K562 (cell line): ENCODE results near the gene PDZD2. TPM values are rescaled to one million over a fixed set of nuclear protein-coding genes. Genes with fewer than 3 reads are reported as not detected.

Source experiments
- ATAC-seq: fragments of 200-7000 bp; cut with Tn5 transposase; 3 replicates; pipeline ENCODE4 v1.9.1; 2020; ENCODE audit warnings: moderate library complexity
- BruUV-seq: library from RNA; stranded (reverse); fragments of 400-500 nt; replicated peaks from 2 replicates; lab custom pipeline; 2021; lab: Mats Ljungman, UMichigan
- CTCF ChIA-PET: fragments of 300-600 bp; formaldehyde crosslinking; extraction: SDS; loops from one replicate; lab custom pipeline; 2021; ENCODE audit warnings: low intra/inter-chr PET ratio; lab: Yijun Ruan, JAX
- POLR2A ChIA-PET: fragments of 300-600, 350-650 bp; sonication (Branson Sonifier 250); formaldehyde crosslinking; extraction: SDS; loops from one replicate; lab custom pipeline; 2021; ENCODE audit warnings: antibody characterized with exemption, inconsistent platforms; lab: Yijun Ruan, JAX
- DNase-seq, 4 experiments: peaks; one replicate each; pipeline versions ENCODE4 v3.0.0 to v3.0.0-alpha.2; 2011 to 2018; ENCODE audit warnings: low spot score in 3 of 4, mixed read lengths in 3 of 4; ENCODE audit errors: extremely low read depth in 1 of 4
- FAIRE-seq: peaks from 2 replicates; lab custom pipeline; 2011; peaks lifted over from hg19 to GRCh38; lab: Jason Lieb, UNC
- H2AFZ ChIP-seq: 2 replicates; pipeline ENCODE4 v1.6.0; 2011; ENCODE audit warnings: low read depth, low read length, control low read depth, inconsistent platforms
- H3K27ac ChIP-seq: fragments of 200-600 bp; 3 replicates; pipeline ENCODE4 v1.8.0; 2011; ENCODE audit warnings: low read depth, mild to moderate bottlenecking, control low read depth, inconsistent platforms, low read length, moderate library complexity, mixed read lengths; ENCODE audit errors: extremely low read depth
- H3K27me3 ChIP-seq, 2 experiments: fragments of 300-600 bp in 1 of 2; 2 replicates in 1 of 2; 3 replicates in 1 of 2; pipeline versions ENCODE4 v1.6.0 to v1.8.0; 2011; ENCODE audit warnings: inconsistent platforms in 2 of 2, low read length in 2 of 2, mild to moderate bottlenecking in 1 of 2, mixed read lengths in 1 of 2, moderate library complexity in 1 of 2; ENCODE audit not compliant: control insufficient read depth in 2 of 2, insufficient read depth in 2 of 2
- H3K36me3 ChIP-seq: fragments of 300-600 bp; 3 replicates; pipeline ENCODE4 v1.8.0; 2011; ENCODE audit warnings: mild to moderate bottlenecking, low read length, inconsistent platforms; ENCODE audit not compliant: control insufficient read depth, insufficient read depth
- H3K4me1 ChIP-seq, 2 experiments: fragments of 200-600 bp in 1 of 2; replicated peaks in 1 of 2; 2 replicates in 1 of 2; 3 replicates in 1 of 2; pipeline versions ENCODE4 v1.5.1 to v1.8.0; 2011; ENCODE audit warnings: inconsistent platforms in 2 of 2, low read length in 2 of 2, mild to moderate bottlenecking in 1 of 2, mixed read lengths in 1 of 2, moderate library complexity in 1 of 2; ENCODE audit not compliant: control insufficient read depth in 2 of 2, insufficient read depth in 2 of 2
- H3K4me2 ChIP-seq: 2 replicates; pipeline ENCODE4 v1.6.1; 2011; ENCODE audit warnings: low read length, control low read depth, inconsistent platforms, mixed read lengths; ENCODE audit not compliant: insufficient read depth
- H3K4me3 ChIP-seq: fragments of 200-600 bp; sonication (generic), shearing (Covaris generic); 2 replicates; pipeline ENCODE4 v1.5.1; 2016; ENCODE audit warnings: control low read depth, inconsistent platforms
- H3K79me2 ChIP-seq: fragments of 200-600 bp; 3 replicates; pipeline ENCODE4 v1.8.0; 2011; ENCODE audit warnings: low read length, inconsistent platforms; ENCODE audit not compliant: control insufficient read depth, insufficient read depth
- H3K9ac ChIP-seq, 2 experiments: 2 replicates each; pipeline versions ENCODE4 v1.6.0 to v1.6.1; 2011; ENCODE audit warnings: low read depth in 2 of 2, low read length in 2 of 2, control low read depth in 1 of 2, inconsistent platforms in 1 of 2, mild to moderate bottlenecking in 1 of 2, mixed read lengths in 1 of 2; ENCODE audit not compliant: insufficient read depth in 1 of 2
- H3K9me1 ChIP-seq: one replicate; pipeline ENCODE4 v1.6.0; 2011; ENCODE audit warnings: inconsistent platforms, mild to moderate bottlenecking, low read length, moderate library complexity; ENCODE audit not compliant: control insufficient read depth, insufficient read depth
- H3K9me3 ChIP-seq: replicated peaks from 2 replicates; pipeline ENCODE4 v1.5.1; 2011; ENCODE audit warnings: low read depth, low read length, inconsistent platforms; ENCODE audit not compliant: control insufficient read depth, insufficient read depth
- H4K20me1 ChIP-seq: replicated peaks from 2 replicates; pipeline ENCODE4 v1.6.1; 2011; ENCODE audit warnings: low read length, inconsistent platforms, mixed read lengths; ENCODE audit not compliant: control insufficient read depth, insufficient read depth
- CBX2 ChIP-seq: fragments of 200-600 bp; sonication (generic); IDR thresholded peaks from one replicate; pipeline ENCODE4 v1.6.1; 2012; ENCODE audit warnings: mild to moderate bottlenecking, low read length, inconsistent platforms; ENCODE audit not compliant: insufficient read depth, poor library complexity, severe bottlenecking
- FOS ChIP-seq: IDR thresholded peaks from 3 replicates; pipeline ENCODE4 v1.6.1; 2011; ENCODE audit not compliant: insufficient read length; ENCODE audit errors: extremely low read depth
- FOXK1 ChIP-seq: sonication (generic); formaldehyde crosslinking; IDR thresholded peaks from 2 replicates; pipeline ENCODE4 v1.8.0; 2022; ENCODE audit warnings: missing genetic modification reagents, mild to moderate bottlenecking, borderline replicate concordance
- L3MBTL2 ChIP-seq: fragments of 450-650 bp; IDR thresholded peaks from 2 replicates; pipeline ENCODE4 v1.6.1; 2016; ENCODE audit warnings: mild to moderate bottlenecking, moderate library complexity
- PML ChIP-seq: IDR thresholded peaks from 2 replicates; pipeline ENCODE4 v1.6.1; 2012; ENCODE audit warnings: low read length, inconsistent platforms
- SUPT5H ChIP-seq: fragments of 450-650 bp; IDR thresholded peaks from 2 replicates; pipeline ENCODE4 v1.6.1; 2016
- XRCC4 ChIP-seq: IDR thresholded peaks from one replicate; pipeline ENCODE4 v1.6.1; 2011; ENCODE audit not compliant: insufficient read depth, insufficient read length; ENCODE audit errors: extremely low read depth
- ZNF3 ChIP-seq: fragments of 250-450 bp; sonication (Bioruptor Pico); IDR thresholded peaks from 2 replicates; pipeline ENCODE4 v1.5.0; 2021; ENCODE audit warnings: mild to moderate bottlenecking, moderate library complexity
- ZNF354B ChIP-seq: fragments of 250-450 bp; sonication (Bioruptor Pico); IDR thresholded peaks from 2 replicates; pipeline ENCODE4 v1.4.0; 2020
- WGBS: fragments of 100-300 bp; shearing (Covaris generic); methylation state at CpG from one replicate; pipeline ENCODE4 v1.1.6; 2016; ENCODE audit warnings: low coverage, mixed read lengths; ENCODE audit not compliant: insufficient coverage; ENCODE audit errors: missing lambda C conversion rate; 5-methylcytosine and 5-hydroxymethylcytosine counted together
- in situ Hi-C: fragments of 300-500 bp; cut with MboI; formaldehyde crosslinking; loops from 4 replicates; pipeline ENCODE4 v1.15.0; 2018; ENCODE audit warnings: inconsistent platforms, mixed read lengths
- intact Hi-C: fragments of 100-400 bp; cut with micrococcal nuclease; formaldehyde crosslinking; loops from 2 replicates; pipeline ENCODE4 v1.14.2; 2022
- polyA plus RNA-seq, 8 experiments: library from polyadenylated mRNA; depleted of rRNA in 4 of 8; stranded (reverse) in 5 of 8; unstranded in 3 of 8; fragments of >200 nt; fragmentation: Nextera tagmentation in 2 of 8; fragmentation: Illumina TruSeq in 1 of 8; extraction: Ambion mirVana in 2 of 8; extraction: Trizol in 1 of 8; gene quantifications; 2 replicates each; pipeline versions ENCODE4 v1.2.1 to v1.2.3, GENCODE V29; 2011 to 2014; ENCODE audit warnings: inconsistent platforms in 1 of 8, missing spikeins in 1 of 8
- total RNA-seq, 7 experiments: library from RNA; depleted of rRNA in 6 of 7; stranded (reverse); fragments of >200 nt in 6 of 7; fragmentation: Illumina TruSeq in 2 of 7; extraction: Trizol in 2 of 7; gene quantifications; 2 replicates each; pipeline versions ENCODE4 v1.2.1 to v1.2.3, GENCODE V29; 2011 to 2021; ENCODE audit warnings: low replicate concordance in 1 of 7
- TF ChIP-seq, protein P1 (sequence below): fragments of 250-450 bp; sonication (Bioruptor Pico); IDR thresholded peaks from 2 replicates; pipeline ENCODE4 v1.8.0; 2022; ENCODE audit warnings: inconsistent platforms
- TF ChIP-seq, protein P2 (sequence below): fragments of 250-450 bp; sonication (Bioruptor Pico); IDR thresholded peaks from 2 replicates; pipeline ENCODE4 v1.8.0; 2021; ENCODE audit warnings: mild to moderate bottlenecking, moderate library complexity
- TF ChIP-seq, protein P3 (sequence below): IDR thresholded peaks from 2 replicates; pipeline ENCODE4 v1.6.1; 2014; ENCODE audit warnings: antibody characterized with exemption
- TF ChIP-seq, protein P4 (sequence below): fragments of 200-800 bp; sonication (Bioruptor generic); IDR thresholded peaks from 2 replicates; pipeline ENCODE4 v1.6.1; 2017; ENCODE audit warnings: missing genetic modification characterization, missing compliant biosample characterization

The PDZD2 gene
- total and polyA plus RNA-seq, 9 of the 15 experiments (the other 6 are each of a cell fraction or from before 2014, with no cell fraction given) = 0.02 to 0.08 (median 0.04) TPM; not detected in 6

DNA sequence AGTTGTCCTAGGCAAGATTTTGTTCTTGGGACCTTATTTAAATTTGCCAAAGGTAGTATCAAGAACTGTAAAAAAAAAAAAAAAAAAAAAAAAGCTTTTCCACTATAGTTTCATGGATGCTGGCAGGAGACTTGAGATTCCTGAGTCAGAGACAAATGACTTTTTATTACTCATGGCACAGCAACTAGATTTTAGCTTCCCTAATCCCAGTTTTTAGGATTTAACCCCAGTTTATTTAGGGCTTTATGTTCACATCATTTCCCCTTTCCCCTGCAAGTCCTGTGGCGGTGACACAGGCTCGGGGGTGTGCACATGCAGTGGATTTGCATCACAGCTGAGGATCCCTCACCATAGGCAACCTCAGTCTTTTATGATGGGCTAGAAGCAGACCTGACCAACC lies 390.3 kb downstream of the PDZD2 start:
- in situ Hi-C loops (no loop called here), intact Hi-C loops (no loop called here)
- 3% methylated on average over 2 of the region's 2 CpGs for WGBS
- no peak for DNase-seq
- no peaks in the 10 kb centered on the region for H3K79me2 ChIP-seq
- no peak for ATAC-seq
- H3K27ac ChIP-seq = no peak overlapping the region
- CTCF ChIA-PET = no interaction called here
- no peak overlapping the region for H3K9ac ChIP-seq
- H2AFZ ChIP-seq = no peak overlapping the region
- H3K36me3 ChIP-seq = no peaks in the 10 kb centered on the region
- BruUV-seq = no TSS peak
- H3K4me2 ChIP-seq = no peak overlapping the region
- no peaks in the 10 kb centered on the region for H4K20me1 ChIP-seq
- H3K4me3 ChIP-seq = no peak overlapping the region
- no peak for TF ChIP-seq PML
- no peak for TF ChIP-seq FOXK1
- no peak for TF ChIP-seq SUPT5H
- TF ChIP-seq, protein P1, sequence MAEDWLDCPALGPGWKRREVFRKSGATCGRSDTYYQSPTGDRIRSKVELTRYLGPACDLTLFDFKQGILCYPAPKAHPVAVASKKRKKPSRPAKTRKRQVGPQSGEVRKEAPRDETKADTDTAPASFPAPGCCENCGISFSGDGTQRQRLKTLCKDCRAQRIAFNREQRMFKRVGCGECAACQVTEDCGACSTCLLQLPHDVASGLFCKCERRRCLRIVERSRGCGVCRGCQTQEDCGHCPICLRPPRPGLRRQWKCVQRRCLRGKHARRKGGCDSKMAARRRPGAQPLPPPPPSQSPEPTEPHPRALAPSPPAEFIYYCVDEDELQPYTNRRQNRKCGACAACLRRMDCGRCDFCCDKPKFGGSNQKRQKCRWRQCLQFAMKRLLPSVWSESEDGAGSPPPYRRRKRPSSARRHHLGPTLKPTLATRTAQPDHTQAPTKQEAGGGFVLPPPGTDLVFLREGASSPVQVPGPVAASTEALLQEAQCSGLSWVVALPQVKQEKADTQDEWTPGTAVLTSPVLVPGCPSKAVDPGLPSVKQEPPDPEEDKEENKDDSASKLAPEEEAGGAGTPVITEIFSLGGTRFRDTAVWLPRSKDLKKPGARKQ (CRISPR knock-in tag) = no peak
- TF ChIP-seq, protein P2, sequence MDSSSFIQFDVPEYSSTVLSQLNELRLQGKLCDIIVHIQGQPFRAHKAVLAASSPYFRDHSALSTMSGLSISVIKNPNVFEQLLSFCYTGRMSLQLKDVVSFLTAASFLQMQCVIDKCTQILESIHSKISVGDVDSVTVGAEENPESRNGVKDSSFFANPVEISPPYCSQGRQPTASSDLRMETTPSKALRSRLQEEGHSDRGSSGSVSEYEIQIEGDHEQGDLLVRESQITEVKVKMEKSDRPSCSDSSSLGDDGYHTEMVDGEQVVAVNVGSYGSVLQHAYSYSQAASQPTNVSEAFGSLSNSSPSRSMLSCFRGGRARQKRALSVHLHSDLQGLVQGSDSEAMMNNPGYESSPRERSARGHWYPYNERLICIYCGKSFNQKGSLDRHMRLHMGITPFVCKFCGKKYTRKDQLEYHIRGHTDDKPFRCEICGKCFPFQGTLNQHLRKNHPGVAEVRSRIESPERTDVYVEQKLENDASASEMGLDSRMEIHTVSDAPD (CRISPR knock-in tag) = no peak
- TF ChIP-seq ZNF3 = no peak
- TF ChIP-seq CBX2 = no peak
- no peak for TF ChIP-seq ZNF354B (CRISPR knock-in tag)
- TF ChIP-seq XRCC4 = no peak
- TF ChIP-seq, protein P3, sequence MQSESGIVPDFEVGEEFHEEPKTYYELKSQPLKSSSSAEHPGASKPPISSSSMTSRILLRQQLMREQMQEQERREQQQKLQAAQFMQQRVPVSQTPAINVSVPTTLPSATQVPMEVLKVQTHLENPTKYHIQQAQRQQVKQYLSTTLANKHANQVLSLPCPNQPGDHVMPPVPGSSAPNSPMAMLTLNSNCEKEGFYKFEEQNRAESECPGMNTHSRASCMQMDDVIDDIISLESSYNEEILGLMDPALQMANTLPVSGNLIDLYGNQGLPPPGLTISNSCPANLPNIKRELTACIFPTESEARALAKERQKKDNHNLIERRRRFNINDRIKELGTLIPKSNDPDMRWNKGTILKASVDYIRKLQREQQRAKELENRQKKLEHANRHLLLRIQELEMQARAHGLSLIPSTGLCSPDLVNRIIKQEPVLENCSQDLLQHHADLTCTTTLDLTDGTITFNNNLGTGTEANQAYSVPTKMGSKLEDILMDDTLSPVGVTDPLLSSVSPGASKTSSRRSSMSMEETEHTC = no peak
- TF ChIP-seq, protein P4, sequence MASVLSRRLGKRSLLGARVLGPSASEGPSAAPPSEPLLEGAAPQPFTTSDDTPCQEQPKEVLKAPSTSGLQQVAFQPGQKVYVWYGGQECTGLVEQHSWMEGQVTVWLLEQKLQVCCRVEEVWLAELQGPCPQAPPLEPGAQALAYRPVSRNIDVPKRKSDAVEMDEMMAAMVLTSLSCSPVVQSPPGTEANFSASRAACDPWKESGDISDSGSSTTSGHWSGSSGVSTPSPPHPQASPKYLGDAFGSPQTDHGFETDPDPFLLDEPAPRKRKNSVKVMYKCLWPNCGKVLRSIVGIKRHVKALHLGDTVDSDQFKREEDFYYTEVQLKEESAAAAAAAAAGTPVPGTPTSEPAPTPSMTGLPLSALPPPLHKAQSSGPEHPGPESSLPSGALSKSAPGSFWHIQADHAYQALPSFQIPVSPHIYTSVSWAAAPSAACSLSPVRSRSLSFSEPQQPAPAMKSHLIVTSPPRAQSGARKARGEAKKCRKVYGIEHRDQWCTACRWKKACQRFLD = no peak
- no peak for TF ChIP-seq FOS
- no peak for TF ChIP-seq L3MBTL2
- FAIRE-seq = no peak
- POLR2A ChIA-PET = no interaction called here
- H3K27me3 ChIP-seq = peaks cover 38 to 46% of the 10 kb centered on the region in 2 experiments
- no peaks in the 10 kb centered on the region for H3K9me3 ChIP-seq
- no peaks in the 10 kb centered on the region for H3K9me1 ChIP-seq
- no peaks in the 10 kb centered on the region for H3K4me1 ChIP-seq
